Transverse colon (tissue), 4 donors: ENCODE measurements around the gene LARGE1.

ENCODE experiments used
- EP300 ChIP-seq: sonication (generic); formaldehyde crosslinking; IDR thresholded peaks from one replicate; pipeline ENCODE4 v1.6.1; 2017; ENCODE audit warnings: antibody characterized with exemption, low read depth
- POLR2A ChIP-seq: fragments of 450-650 bp; IDR thresholded peaks from one replicate; pipeline ENCODE4 v1.6.1; 2016; ENCODE audit warnings: antibody characterized with exemption, mild to moderate bottlenecking, moderate library complexity
- POLR2AphosphoS5 ChIP-seq, 3 donors: sonication (generic); formaldehyde crosslinking; IDR thresholded peaks; one replicate each; pipeline ENCODE4 v1.6.1; 2016; ENCODE audit warnings: antibody characterized with exemption in 3 of 3
- TF ChIP-seq, protein P1 (sequence below), 5 experiments: fragments of 200-600 bp in 3 of 5; fragments of 450-650 bp in 2 of 5; sonication (generic) in 3 of 5; IDR thresholded peaks; 1 replicate in 2 of 5; 2 replicates in 3 of 5; pipeline ENCODE4 v1.5.1; 2016 to 2017; ENCODE audit warnings: antibody characterized with exemption in 5 of 5, inconsistent platforms in 3 of 5, mild to moderate bottlenecking in 2 of 5, moderate library complexity in 1 of 5

DNA sequence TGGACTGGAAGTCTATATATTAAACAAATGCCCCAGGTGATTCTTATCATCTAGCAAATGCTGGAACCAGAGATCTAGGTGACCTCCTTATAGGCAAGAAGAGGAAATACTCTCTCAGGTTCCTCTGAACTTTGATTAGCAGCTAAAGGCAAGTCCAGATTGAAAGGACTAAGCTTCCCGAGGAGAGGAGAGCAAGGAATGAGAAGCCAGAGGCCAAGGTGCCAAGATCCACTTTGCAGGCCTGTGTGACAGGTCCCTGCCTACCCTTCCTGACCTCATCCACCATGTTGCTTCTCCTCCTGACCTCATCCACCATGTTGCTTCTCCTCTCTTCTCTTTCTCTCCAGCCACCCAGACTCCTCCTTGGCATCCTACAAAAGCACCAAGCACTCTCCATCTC, 173.2 kb downstream of the LARGE1 start:
- TF ChIP-seq POLR2AphosphoS5 (IDR thresholded peaks at IDR 0.05) (no peak), POLR2A (no peak), EP300 (no peak)
- TF ChIP-seq, protein P1, sequence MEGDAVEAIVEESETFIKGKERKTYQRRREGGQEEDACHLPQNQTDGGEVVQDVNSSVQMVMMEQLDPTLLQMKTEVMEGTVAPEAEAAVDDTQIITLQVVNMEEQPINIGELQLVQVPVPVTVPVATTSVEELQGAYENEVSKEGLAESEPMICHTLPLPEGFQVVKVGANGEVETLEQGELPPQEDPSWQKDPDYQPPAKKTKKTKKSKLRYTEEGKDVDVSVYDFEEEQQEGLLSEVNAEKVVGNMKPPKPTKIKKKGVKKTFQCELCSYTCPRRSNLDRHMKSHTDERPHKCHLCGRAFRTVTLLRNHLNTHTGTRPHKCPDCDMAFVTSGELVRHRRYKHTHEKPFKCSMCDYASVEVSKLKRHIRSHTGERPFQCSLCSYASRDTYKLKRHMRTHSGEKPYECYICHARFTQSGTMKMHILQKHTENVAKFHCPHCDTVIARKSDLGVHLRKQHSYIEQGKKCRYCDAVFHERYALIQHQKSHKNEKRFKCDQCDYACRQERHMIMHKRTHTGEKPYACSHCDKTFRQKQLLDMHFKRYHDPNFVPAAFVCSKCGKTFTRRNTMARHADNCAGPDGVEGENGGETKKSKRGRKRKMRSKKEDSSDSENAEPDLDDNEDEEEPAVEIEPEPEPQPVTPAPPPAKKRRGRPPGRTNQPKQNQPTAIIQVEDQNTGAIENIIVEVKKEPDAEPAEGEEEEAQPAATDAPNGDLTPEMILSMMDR (IDR thresholded peaks at IDR 0.05) = no peak
